Tibial nerve (tissue), 4 donors: ENCODE measurements around the gene GPATCH2.

Source experiments
- CTCF ChIP-seq, 5 experiments: fragments of 200-600 bp in 3 of 5; fragments of 450-650 bp in 2 of 5; sonication (generic) in 3 of 5; IDR thresholded peaks; one replicate each; pipeline ENCODE4 v1.5.1; 2016 to 2019; ENCODE audit warnings: antibody characterized with exemption in 5 of 5, mild to moderate bottlenecking in 3 of 5, moderate library complexity in 2 of 5
- EP300 ChIP-seq, 2 donors: sonication (generic); formaldehyde crosslinking; IDR thresholded peaks; one replicate each; pipeline ENCODE4 v1.6.1; 2017; ENCODE audit warnings: antibody characterized with exemption in 2 of 2, mild to moderate bottlenecking in 1 of 2
- POLR2A ChIP-seq, 2 donors: fragments of 450-650 bp; IDR thresholded peaks; one replicate each; pipeline ENCODE4 v1.6.1; 2017; ENCODE audit warnings: antibody characterized with exemption in 2 of 2, mild to moderate bottlenecking in 2 of 2, moderate library complexity in 2 of 2

GRCh38 chr1:217457016-217457415 is 173.9 kb downstream of the GPATCH2 start:
- TF ChIP-seq EP300 (IDR thresholded peaks at IDR 0.05) (no peak), CTCF (IDR thresholded peaks at IDR 0.05) (no peak), POLR2A (IDR thresholded peaks at IDR 0.05) (no peak)
